ENCODE data around the gene SZRD1.

GRCh38 chr1:16349847-16350406 lies 17.1 kb upstream of the SZRD1 start:
- TF ChIP-seq CTCF (IDR thresholded peaks at IDR 0.05) (no peak), POLR2AphosphoS5 (IDR thresholded peaks at IDR 0.05) (no peak), POLR2A (IDR thresholded peaks at IDR 0.05) (no peak)

All from breast epithelium (tissue), 3 donors.